Endothelial cell of umbilical vein (primary cell): ENCODE measurements around the gene TIMM17A. TPM values are rescaled to one million over a fixed set of nuclear protein-coding genes. Genes with fewer than 3 reads are reported as not detected.

Experiments
- BruUV-seq: library from RNA; stranded (reverse); fragments of 400-500 nt; replicated peaks from 2 replicates; lab custom pipeline; 2021; lab: Mats Ljungman, UMichigan
- CTCF ChIA-PET: fragments of 300-600, 350-600 bp; sonication (Branson Sonifier 250); formaldehyde crosslinking; loops from one replicate; lab custom pipeline; 2021; ENCODE audit warnings: antibody characterized with exemption, inconsistent platforms; lab: Charles Lee
- POLR2A ChIA-PET: fragments of 300-600, 350-600 bp; sonication (Branson Sonifier 250); formaldehyde crosslinking; loops from one replicate; lab custom pipeline; 2021; ENCODE audit warnings: antibody characterized with exemption, inconsistent platforms; lab: Charles Lee
- DNase-seq: peaks from one replicate; pipeline ENCODE4 v3.0.0-alpha.2; 2011; ENCODE audit warnings: low read depth, low spot score
- FAIRE-seq: peaks from 2 replicates; lab custom pipeline; 2011; peaks lifted over from hg19 to GRCh38; lab: Jason Lieb, UNC
- H2AFZ ChIP-seq: 2 replicates; pipeline ENCODE4 v1.6.0; 2012; ENCODE audit warnings: low read depth, low read length, control low read depth, inconsistent platforms
- H3K27ac ChIP-seq: 2 replicates; pipeline ENCODE4 v1.5.1; 2011; ENCODE audit warnings: low read depth, mild to moderate bottlenecking, control low read depth, low read length, moderate library complexity; ENCODE audit not compliant: insufficient read depth
- H3K27me3 ChIP-seq, 2 experiments: 2 replicates each; pipeline versions ENCODE4 v1.6.0 to v1.6.1; 2011; ENCODE audit warnings: low read length in 2 of 2, mixed read lengths in 1 of 2; ENCODE audit not compliant: control insufficient read depth in 2 of 2, insufficient read depth in 2 of 2
- H3K36me3 ChIP-seq, 2 experiments: 2 replicates in 1 of 2; 3 replicates in 1 of 2; pipeline ENCODE4 v1.5.1; 2011; ENCODE audit warnings: low read length in 2 of 2, mild to moderate bottlenecking in 1 of 2, moderate library complexity in 1 of 2; ENCODE audit not compliant: control insufficient read depth in 2 of 2, insufficient read depth in 2 of 2; ENCODE audit errors: extremely low read depth in 1 of 2
- H3K4me1 ChIP-seq: 3 replicates; pipeline ENCODE4 v1.5.1; 2011; ENCODE audit warnings: mild to moderate bottlenecking, low read length; ENCODE audit not compliant: control insufficient read depth, insufficient read depth; ENCODE audit errors: extremely low read depth
- H3K4me2 ChIP-seq: 2 replicates; pipeline ENCODE4 v1.6.1; 2011; ENCODE audit warnings: low read length, control low read depth, mixed read lengths; ENCODE audit not compliant: insufficient read depth
- H3K4me3 ChIP-seq, 3 experiments: fragments of 200-600 bp in 1 of 3; sonication (generic), shearing (Covaris generic) in 1 of 3; replicated peaks in 1 of 3; 2 replicates each; pipeline ENCODE4 v1.5.1; 2011 to 2016; ENCODE audit warnings: control low read depth in 3 of 3, low read length in 3 of 3, mild to moderate bottlenecking in 2 of 3, inconsistent platforms in 1 of 3, low read depth in 1 of 3, moderate library complexity in 1 of 3; ENCODE audit not compliant: insufficient read depth in 1 of 3
- H3K79me2 ChIP-seq: 2 replicates; pipeline ENCODE4 v1.6.0; 2012; ENCODE audit warnings: low read length, inconsistent platforms; ENCODE audit not compliant: control insufficient read depth, insufficient read depth
- H3K9ac ChIP-seq: replicated peaks from 2 replicates; pipeline ENCODE3; 2011; ENCODE audit warnings: low read length, control low read depth; ENCODE audit not compliant: insufficient read depth; ENCODE audit errors: extremely low read depth
- H3K9me1 ChIP-seq: replicated peaks from 3 replicates; pipeline ENCODE4 v1.6.0; 2011; ENCODE audit warnings: mild to moderate bottlenecking, low read length; ENCODE audit not compliant: control insufficient read depth, insufficient read depth; ENCODE audit errors: extremely low read depth
- H3K9me3 ChIP-seq: replicated peaks from 2 replicates; pipeline ENCODE4 v1.5.1; 2012; ENCODE audit warnings: low read length, inconsistent platforms; ENCODE audit not compliant: control insufficient read depth, insufficient read depth
- H4K20me1 ChIP-seq: replicated peaks from 2 replicates; pipeline ENCODE3; 2011; ENCODE audit warnings: mild to moderate bottlenecking, low read length; ENCODE audit not compliant: control insufficient read depth, insufficient read depth; ENCODE audit errors: extremely low read depth
- EZH2 ChIP-seq: IDR thresholded peaks from 2 replicates; pipeline ENCODE4 v1.6.1; 2012; ENCODE audit warnings: borderline replicate concordance, low read depth, mild to moderate bottlenecking, moderate library complexity, low read length, inconsistent platforms; ENCODE audit not compliant: severe bottlenecking
- FOS ChIP-seq: IDR thresholded peaks from 2 replicates; pipeline ENCODE4 v1.6.1; 2011; ENCODE audit warnings: mild to moderate bottlenecking, low read length, moderate library complexity, borderline replicate concordance; ENCODE audit not compliant: insufficient read depth
- GATA2 ChIP-seq: IDR thresholded peaks from 2 replicates; pipeline ENCODE4 v1.7.0; 2011; ENCODE audit warnings: low read depth, mild to moderate bottlenecking, moderate library complexity, mixed read lengths, low read length; ENCODE audit not compliant: insufficient read length, insufficient read depth
- JUN ChIP-seq: IDR thresholded peaks from 2 replicates; pipeline ENCODE4 v1.6.1; 2011; ENCODE audit warnings: borderline replicate concordance, low read depth; ENCODE audit not compliant: insufficient read length, insufficient read depth
- MYC ChIP-seq: IDR thresholded peaks from one replicate; pipeline ENCODE4 v1.6.1; 2011; ENCODE audit warnings: mild to moderate bottlenecking, low read depth, low read length
- POLR2A ChIP-seq: IDR thresholded peaks from 2 replicates; pipeline ENCODE4 v1.6.1; 2012; ENCODE audit warnings: low read depth, mild to moderate bottlenecking, control low read depth, low read length
- POLR2AphosphoS5 ChIP-seq: IDR thresholded peaks from 2 replicates; pipeline ENCODE4 v1.6.1; 2012; ENCODE audit warnings: low read depth, mild to moderate bottlenecking, control low read depth, low read length, moderate library complexity; ENCODE audit not compliant: insufficient read depth
- dilution Hi-C: fragments of 300-500 bp; cut with MboI; formaldehyde crosslinking; loops from one replicate; pipeline ENCODE4 v1.15.0; 2019; ENCODE audit warnings: low sequenced_read_pairs; ENCODE audit not compliant: extremely low pct_ligation_motif_present
- intact Hi-C: fragments of 100-400 bp; cut with micrococcal nuclease; formaldehyde crosslinking; loops from one replicate; pipeline ENCODE4 v1.10.0; 2022
- polyA plus RNA-seq, 4 experiments: library from polyadenylated mRNA; depleted of rRNA in 3 of 4; stranded (reverse) in 3 of 4; unstranded in 1 of 4; fragments of >200 nt; gene quantifications; 2 replicates each; pipeline versions ENCODE4 v1.2.1 to v1.2.3, GENCODE V29; 2011 to 2012; ENCODE audit warnings: missing spikeins in 1 of 4
- total RNA-seq: library from RNA; stranded (reverse); gene quantifications from 2 replicates; pipeline ENCODE4 v1.2.3, GENCODE V29; 2021
- TF ChIP-seq, protein P1 (sequence below), 2 donors: IDR thresholded peaks; 1 replicate in 1 of 2; 2 replicates in 1 of 2; pipeline ENCODE4 v1.5.1; 2011; ENCODE audit warnings: low read length in 2 of 2, mild to moderate bottlenecking in 2 of 2, moderate library complexity in 2 of 2, control low read depth in 1 of 2, inconsistent platforms in 1 of 2, low read depth in 1 of 2; ENCODE audit not compliant: insufficient read depth in 1 of 2; ENCODE audit errors: extremely low read depth in 1 of 2
- TF ChIP-seq, protein P2 (sequence below): IDR thresholded peaks from 2 replicates; pipeline ENCODE4 v1.6.1; 2011; ENCODE audit not compliant: insufficient read depth, insufficient read length

The TIMM17A gene
- total and polyA plus RNA-seq, 2 donors (not counting 3 experiments of a cell fraction or from before 2014, with no cell fraction given): 57.9 to 105 TPM

GRCh38 chr1:201906336-201906735, 49.0 kb upstream of the TIMM17A start:
- Histone ChIP-seq H3K27me3 (no peaks in the 10 kb centered on the region), H3K4me2 (no peak overlapping the region), H3K9ac (no peak overlapping the region), H3K4me3 (no peak overlapping the region), H3K9me3 (no peaks in the 10 kb centered on the region), H3K9me1 (no peaks in the 10 kb centered on the region), H3K79me2 (no peaks in the 10 kb centered on the region), H4K20me1 (no peaks in the 10 kb centered on the region), H2AFZ (no peak overlapping the region), H3K4me1 (peaks cover 13% of the 10 kb centered on the region), H3K27ac (no peak overlapping the region), H3K36me3 (no peaks in the 10 kb centered on the region)
- CTCF ChIA-PET: interaction anchor here (2.6 kb wide), 1 partner anchor 10 kb away, joined by 10 read pairs; no protein-coding TSS in a partner anchor
- DNase-seq (no peak), FAIRE-seq (no peak)
- dilution Hi-C loops (no loop called here), intact Hi-C loops (no loop called here)
- BruUV-seq: no TSS peak
- POLR2A ChIA-PET: no interaction called here
- TF ChIP-seq POLR2A (no peak), FOS (no peak)

- no peak overlapping the region for H3K9ac ChIP-seq
- CTCF ChIA-PET: interaction anchor here (2.6 kb wide), 1 partner anchor 12 kb away, joined by 10 read pairs; no protein-coding TSS in a partner anchor
- no peak for FAIRE-seq
- H3K9me3 ChIP-seq: no peaks in the 10 kb centered on the region
- H3K4me2 ChIP-seq: no peak overlapping the region
- dilution Hi-C loops: no loop called here
- no peak overlapping the region for H3K27ac ChIP-seq
- no peaks in the 10 kb centered on the region for H3K79me2 ChIP-seq
- H3K4me1 ChIP-seq: peaks cover 13% of the 10 kb centered on the region
- DNase-seq: no peak
- BruUV-seq: no TSS peak
- TF ChIP-seq MYC (no peak), POLR2AphosphoS5 (no peak), JUN (no peak), POLR2A (no peak), GATA2 (no peak), EZH2 (no peak), FOS (no peak)
- TF ChIP-seq, protein P1, sequence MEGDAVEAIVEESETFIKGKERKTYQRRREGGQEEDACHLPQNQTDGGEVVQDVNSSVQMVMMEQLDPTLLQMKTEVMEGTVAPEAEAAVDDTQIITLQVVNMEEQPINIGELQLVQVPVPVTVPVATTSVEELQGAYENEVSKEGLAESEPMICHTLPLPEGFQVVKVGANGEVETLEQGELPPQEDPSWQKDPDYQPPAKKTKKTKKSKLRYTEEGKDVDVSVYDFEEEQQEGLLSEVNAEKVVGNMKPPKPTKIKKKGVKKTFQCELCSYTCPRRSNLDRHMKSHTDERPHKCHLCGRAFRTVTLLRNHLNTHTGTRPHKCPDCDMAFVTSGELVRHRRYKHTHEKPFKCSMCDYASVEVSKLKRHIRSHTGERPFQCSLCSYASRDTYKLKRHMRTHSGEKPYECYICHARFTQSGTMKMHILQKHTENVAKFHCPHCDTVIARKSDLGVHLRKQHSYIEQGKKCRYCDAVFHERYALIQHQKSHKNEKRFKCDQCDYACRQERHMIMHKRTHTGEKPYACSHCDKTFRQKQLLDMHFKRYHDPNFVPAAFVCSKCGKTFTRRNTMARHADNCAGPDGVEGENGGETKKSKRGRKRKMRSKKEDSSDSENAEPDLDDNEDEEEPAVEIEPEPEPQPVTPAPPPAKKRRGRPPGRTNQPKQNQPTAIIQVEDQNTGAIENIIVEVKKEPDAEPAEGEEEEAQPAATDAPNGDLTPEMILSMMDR (IDR thresholded peaks at IDR 0.05; ENCODE audit: extremely low read depth in 1 of 2, insufficient read depth in 1 of 2, low read depth in 1 of 2, low read length in 2 of 2): no peak
- TF ChIP-seq, protein P2, sequence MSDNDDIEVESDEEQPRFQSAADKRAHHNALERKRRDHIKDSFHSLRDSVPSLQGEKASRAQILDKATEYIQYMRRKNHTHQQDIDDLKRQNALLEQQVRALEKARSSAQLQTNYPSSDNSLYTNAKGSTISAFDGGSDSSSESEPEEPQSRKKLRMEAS: no peak
- no peak overlapping the region for H3K4me3 ChIP-seq
- no peaks in the 10 kb centered on the region for H3K36me3 ChIP-seq
- intact Hi-C loops: no loop called here
- H3K9me1 ChIP-seq: no peaks in the 10 kb centered on the region
- POLR2A ChIA-PET: interaction anchor here (1.1 kb wide), 1 partner anchor 50 kb away, joined by 7 read pairs; no protein-coding TSS in a partner anchor
- no peaks in the 10 kb centered on the region for H4K20me1 ChIP-seq
- H2AFZ ChIP-seq: no peak overlapping the region
- H3K27me3 ChIP-seq: no peaks in the 10 kb centered on the region
These were observed 47.7 kb upstream of the TIMM17A start for GRCh38 chr1:201907621-201908020.
